K562 (cell line): Measurements from ENCODE around the gene DHPS. TPM values are rescaled to one million over a fixed set of nuclear protein-coding genes. Genes with fewer than 3 reads are reported as not detected.

Experiments
- ATAC-seq: fragments of 200-7000 bp; cut with Tn5 transposase; 3 replicates; pipeline ENCODE4 v1.9.1; 2020; ENCODE audit warnings: moderate library complexity
- BruUV-seq: library from RNA; stranded (reverse); fragments of 400-500 nt; replicated peaks from 2 replicates; lab custom pipeline; 2021; lab: Mats Ljungman, UMichigan
- CTCF ChIA-PET: fragments of 300-600 bp; formaldehyde crosslinking; extraction: SDS; loops from one replicate; lab custom pipeline; 2021; ENCODE audit warnings: low intra/inter-chr PET ratio; lab: Yijun Ruan, JAX
- POLR2A ChIA-PET: fragments of 300-600, 350-650 bp; sonication (Branson Sonifier 250); formaldehyde crosslinking; extraction: SDS; loops from one replicate; lab custom pipeline; 2021; ENCODE audit warnings: antibody characterized with exemption, inconsistent platforms; lab: Yijun Ruan, JAX
- DNase-seq, 4 experiments: peaks; one replicate each; pipeline versions ENCODE4 v3.0.0 to v3.0.0-alpha.2; 2011 to 2018; ENCODE audit warnings: low spot score in 3 of 4, mixed read lengths in 3 of 4; ENCODE audit errors: extremely low read depth in 1 of 4
- FAIRE-seq: peaks from 2 replicates; lab custom pipeline; 2011; peaks lifted over from hg19 to GRCh38; lab: Jason Lieb, UNC
- H2AFZ ChIP-seq: 2 replicates; pipeline ENCODE4 v1.6.0; 2011; ENCODE audit warnings: low read depth, low read length, control low read depth, inconsistent platforms
- H3K27ac ChIP-seq: fragments of 200-600 bp; 3 replicates; pipeline ENCODE4 v1.8.0; 2011; ENCODE audit warnings: low read depth, mild to moderate bottlenecking, control low read depth, inconsistent platforms, low read length, moderate library complexity, mixed read lengths; ENCODE audit errors: extremely low read depth
- H3K27me3 ChIP-seq, 2 experiments: fragments of 300-600 bp in 1 of 2; 2 replicates in 1 of 2; 3 replicates in 1 of 2; pipeline versions ENCODE4 v1.6.0 to v1.8.0; 2011; ENCODE audit warnings: inconsistent platforms in 2 of 2, low read length in 2 of 2, mild to moderate bottlenecking in 1 of 2, mixed read lengths in 1 of 2, moderate library complexity in 1 of 2; ENCODE audit not compliant: control insufficient read depth in 2 of 2, insufficient read depth in 2 of 2
- H3K36me3 ChIP-seq: fragments of 300-600 bp; 3 replicates; pipeline ENCODE4 v1.8.0; 2011; ENCODE audit warnings: mild to moderate bottlenecking, low read length, inconsistent platforms; ENCODE audit not compliant: control insufficient read depth, insufficient read depth
- H3K4me1 ChIP-seq, 2 experiments: fragments of 200-600 bp in 1 of 2; replicated peaks in 1 of 2; 2 replicates in 1 of 2; 3 replicates in 1 of 2; pipeline versions ENCODE4 v1.5.1 to v1.8.0; 2011; ENCODE audit warnings: inconsistent platforms in 2 of 2, low read length in 2 of 2, mild to moderate bottlenecking in 1 of 2, mixed read lengths in 1 of 2, moderate library complexity in 1 of 2; ENCODE audit not compliant: control insufficient read depth in 2 of 2, insufficient read depth in 2 of 2
- H3K4me2 ChIP-seq: 2 replicates; pipeline ENCODE4 v1.6.1; 2011; ENCODE audit warnings: low read length, control low read depth, inconsistent platforms, mixed read lengths; ENCODE audit not compliant: insufficient read depth
- H3K4me3 ChIP-seq: fragments of 200-600 bp; sonication (generic), shearing (Covaris generic); 2 replicates; pipeline ENCODE4 v1.5.1; 2016; ENCODE audit warnings: control low read depth, inconsistent platforms
- H3K79me2 ChIP-seq: fragments of 200-600 bp; 3 replicates; pipeline ENCODE4 v1.8.0; 2011; ENCODE audit warnings: low read length, inconsistent platforms; ENCODE audit not compliant: control insufficient read depth, insufficient read depth
- H3K9ac ChIP-seq, 2 experiments: 2 replicates each; pipeline versions ENCODE4 v1.6.0 to v1.6.1; 2011; ENCODE audit warnings: low read depth in 2 of 2, low read length in 2 of 2, control low read depth in 1 of 2, inconsistent platforms in 1 of 2, mild to moderate bottlenecking in 1 of 2, mixed read lengths in 1 of 2; ENCODE audit not compliant: insufficient read depth in 1 of 2
- H3K9me1 ChIP-seq: one replicate; pipeline ENCODE4 v1.6.0; 2011; ENCODE audit warnings: inconsistent platforms, mild to moderate bottlenecking, low read length, moderate library complexity; ENCODE audit not compliant: control insufficient read depth, insufficient read depth
- H3K9me3 ChIP-seq: replicated peaks from 2 replicates; pipeline ENCODE4 v1.5.1; 2011; ENCODE audit warnings: low read depth, low read length, inconsistent platforms; ENCODE audit not compliant: control insufficient read depth, insufficient read depth
- H4K20me1 ChIP-seq: replicated peaks from 2 replicates; pipeline ENCODE4 v1.6.1; 2011; ENCODE audit warnings: low read length, inconsistent platforms, mixed read lengths; ENCODE audit not compliant: control insufficient read depth, insufficient read depth
- CCNT2 ChIP-seq: IDR thresholded peaks from 2 replicates; pipeline ENCODE4 v1.6.1; 2011; ENCODE audit warnings: borderline replicate concordance, low read depth, mild to moderate bottlenecking, moderate library complexity, mixed read lengths, low read length; ENCODE audit not compliant: insufficient read length; ENCODE audit errors: extremely low read depth
- COPS2 ChIP-seq: fragments of 450-650 bp; conservative IDR thresholded peaks from 2 replicates; pipeline ENCODE4 v1.6.1; 2016; ENCODE audit warnings: mild to moderate bottlenecking, moderate library complexity
- DDX20 ChIP-seq: fragments of 450-650 bp; IDR thresholded peaks from 2 replicates; pipeline ENCODE4 v1.6.1; 2016; ENCODE audit warnings: missing genetic modification characterization, low read depth, mild to moderate bottlenecking, missing compliant biosample characterization, moderate library complexity
- HDAC1 ChIP-seq, 2 experiments: fragments of 450-650 bp; IDR thresholded peaks; 2 replicates each; pipeline ENCODE4 v1.6.1; 2016 to 2017; ENCODE audit warnings: inconsistent platforms in 1 of 2, mild to moderate bottlenecking in 1 of 2, moderate library complexity in 1 of 2
- MTF1 ChIP-seq: fragments of 250-450 bp; sonication (Bioruptor Pico); IDR thresholded peaks from 2 replicates; pipeline ENCODE4 v1.9.0; 2021; ENCODE audit warnings: moderate library complexity, mild to moderate bottlenecking, inconsistent platforms, borderline replicate concordance
- NR2C2 ChIP-seq, 2 experiments: fragments of 200-800 bp in 1 of 2; sonication (Bioruptor generic) in 1 of 2; sonication (generic) in 1 of 2; formaldehyde crosslinking in 1 of 2; IDR thresholded peaks; 2 replicates each; pipeline versions ENCODE4 v1.6.1 to v1.8.0; 2016 to 2022; ENCODE audit warnings: mild to moderate bottlenecking in 1 of 2, missing compliant biosample characterization in 1 of 2, missing genetic modification characterization in 1 of 2, missing genetic modification reagents in 1 of 2
- WGBS: fragments of 100-300 bp; shearing (Covaris generic); methylation state at CpG from one replicate; pipeline ENCODE4 v1.1.6; 2016; ENCODE audit warnings: low coverage, mixed read lengths; ENCODE audit not compliant: insufficient coverage; ENCODE audit errors: missing lambda C conversion rate; 5-methylcytosine and 5-hydroxymethylcytosine counted together
- in situ Hi-C: fragments of 300-500 bp; cut with MboI; formaldehyde crosslinking; loops from 4 replicates; pipeline ENCODE4 v1.15.0; 2018; ENCODE audit warnings: inconsistent platforms, mixed read lengths
- intact Hi-C: fragments of 100-400 bp; cut with micrococcal nuclease; formaldehyde crosslinking; loops from 2 replicates; pipeline ENCODE4 v1.14.2; 2022
- polyA plus RNA-seq, 8 experiments: library from polyadenylated mRNA; depleted of rRNA in 4 of 8; stranded (reverse) in 5 of 8; unstranded in 3 of 8; fragments of >200 nt; fragmentation: Nextera tagmentation in 2 of 8; fragmentation: Illumina TruSeq in 1 of 8; extraction: Ambion mirVana in 2 of 8; extraction: Trizol in 1 of 8; gene quantifications; 2 replicates each; pipeline versions ENCODE4 v1.2.1 to v1.2.3, GENCODE V29; 2011 to 2014; ENCODE audit warnings: inconsistent platforms in 1 of 8, missing spikeins in 1 of 8
- total RNA-seq, 7 experiments: library from RNA; depleted of rRNA in 6 of 7; stranded (reverse); fragments of >200 nt in 6 of 7; fragmentation: Illumina TruSeq in 2 of 7; extraction: Trizol in 2 of 7; gene quantifications; 2 replicates each; pipeline versions ENCODE4 v1.2.1 to v1.2.3, GENCODE V29; 2011 to 2021; ENCODE audit warnings: low replicate concordance in 1 of 7
- TF ChIP-seq, protein P1 (sequence below): sonication (generic); formaldehyde crosslinking; IDR thresholded peaks from 2 replicates; pipeline ENCODE4 v1.8.1; 2023; ENCODE audit warnings: mild to moderate bottlenecking, missing genetic modification reagents
- TF ChIP-seq, protein P2 (sequence below): sonication (generic); formaldehyde crosslinking; IDR thresholded peaks from 2 replicates; pipeline ENCODE4 v1.8.0; 2022; ENCODE audit warnings: mild to moderate bottlenecking, low read depth, missing genetic modification reagents
- TF ChIP-seq, protein P3 (sequence below): IDR thresholded peaks from 3 replicates; pipeline ENCODE4 v1.6.1; 2011; ENCODE audit warnings: borderline replicate concordance, mild to moderate bottlenecking, moderate library complexity; ENCODE audit not compliant: insufficient read length; ENCODE audit errors: extremely low read depth

The DHPS gene
- total and polyA plus RNA-seq, 9 of the 15 experiments (the other 6 are each of a cell fraction or from before 2014, with no cell fraction given) = 47.1 to 110 (median 79.9) TPM

- TF ChIP-seq, protein P1, sequence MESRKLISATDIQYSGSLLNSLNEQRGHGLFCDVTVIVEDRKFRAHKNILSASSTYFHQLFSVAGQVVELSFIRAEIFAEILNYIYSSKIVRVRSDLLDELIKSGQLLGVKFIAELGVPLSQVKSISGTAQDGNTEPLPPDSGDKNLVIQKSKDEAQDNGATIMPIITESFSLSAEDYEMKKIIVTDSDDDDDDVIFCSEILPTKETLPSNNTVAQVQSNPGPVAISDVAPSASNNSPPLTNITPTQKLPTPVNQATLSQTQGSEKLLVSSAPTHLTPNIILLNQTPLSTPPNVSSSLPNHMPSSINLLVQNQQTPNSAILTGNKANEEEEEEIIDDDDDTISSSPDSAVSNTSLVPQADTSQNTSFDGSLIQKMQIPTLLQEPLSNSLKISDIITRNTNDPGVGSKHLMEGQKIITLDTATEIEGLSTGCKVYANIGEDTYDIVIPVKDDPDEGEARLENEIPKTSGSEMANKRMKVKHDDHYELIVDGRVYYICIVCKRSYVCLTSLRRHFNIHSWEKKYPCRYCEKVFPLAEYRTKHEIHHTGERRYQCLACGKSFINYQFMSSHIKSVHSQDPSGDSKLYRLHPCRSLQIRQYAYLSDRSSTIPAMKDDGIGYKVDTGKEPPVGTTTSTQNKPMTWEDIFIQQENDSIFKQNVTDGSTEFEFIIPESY (CRISPR knock-in tag) = no peak
- TF ChIP-seq NR2C2 (CRISPR knock-in tag; IDR thresholded peaks at IDR 0.05) = no peak
- TF ChIP-seq NR2C2 (tag; IDR thresholded peaks at IDR 0.05) = no peak
Observed at GRCh38 chr19:12649941-12650340, 31.7 kb downstream of the DHPS start (continued).

DNA sequence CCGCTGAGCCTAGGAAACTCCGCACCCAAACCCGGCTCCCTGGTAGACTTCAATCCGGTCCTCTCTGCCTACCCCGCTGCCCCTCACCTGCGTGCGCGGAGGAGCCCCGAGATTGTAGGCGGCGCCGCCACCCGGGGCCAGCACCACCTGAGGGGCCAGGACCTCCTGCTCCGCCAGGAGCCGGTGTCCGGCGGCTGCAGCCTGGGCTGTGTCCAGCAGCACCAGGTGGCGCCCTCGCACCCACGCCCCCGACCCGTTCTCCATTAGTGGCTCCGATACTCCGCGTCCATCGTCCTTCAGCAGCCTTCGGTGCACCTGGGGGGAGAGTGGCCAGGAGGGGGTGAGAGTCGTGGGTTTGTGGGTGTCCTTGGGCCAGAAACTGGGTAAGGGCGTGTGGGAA is 33.6 kb downstream of the DHPS start:
- 53% methylated on average over 17 of the region's 29 CpGs for WGBS
- peaks cover 4 to 27% of the 10 kb centered on the region in 2 experiments; a peak in 4 of 5 replicates for H3K4me1 ChIP-seq
- BruUV-seq = no TSS peak
- H3K27me3 ChIP-seq = no peaks in the 10 kb centered on the region
- H4K20me1 ChIP-seq = no peaks in the 10 kb centered on the region
- in situ Hi-C loops (no loop called here), intact Hi-C loops (no loop called here)
- no peaks in the 10 kb centered on the region for H3K9me1 ChIP-seq
- no peak overlapping the region; the same call in 2 of the 3 replicates for H3K27ac ChIP-seq
- peak overlapping the region; percentile 66 for H2AFZ ChIP-seq
- POLR2A ChIA-PET = no interaction called here
- FAIRE-seq (no peak), ATAC-seq (peak; percentile 80), DNase-seq (peak; percentile 53 to 55 (median 54))
- H3K79me2 ChIP-seq = no peaks in the 10 kb centered on the region
- no peaks in the 10 kb centered on the region; the same call in 2 of the 3 replicates for H3K36me3 ChIP-seq
- CTCF ChIA-PET = no interaction called here
- H3K4me3 ChIP-seq = peak overlapping the region; percentile 48
- H3K9ac ChIP-seq = peak overlapping the region in 1 of 2 experiments; percentile 41; a peak in 2 of 4 replicates
- H3K9me3 ChIP-seq = no peaks in the 10 kb centered on the region
- peak overlapping the region; percentile 71 for H3K4me2 ChIP-seq
- no peak for TF ChIP-seq DDX20 (tag)
- TF ChIP-seq CCNT2 = peak; percentile 29
- TF ChIP-seq COPS2 = no peak
- no peak for TF ChIP-seq HDAC1 (IDR thresholded peaks at IDR 0.05)
- TF ChIP-seq, protein P2, sequence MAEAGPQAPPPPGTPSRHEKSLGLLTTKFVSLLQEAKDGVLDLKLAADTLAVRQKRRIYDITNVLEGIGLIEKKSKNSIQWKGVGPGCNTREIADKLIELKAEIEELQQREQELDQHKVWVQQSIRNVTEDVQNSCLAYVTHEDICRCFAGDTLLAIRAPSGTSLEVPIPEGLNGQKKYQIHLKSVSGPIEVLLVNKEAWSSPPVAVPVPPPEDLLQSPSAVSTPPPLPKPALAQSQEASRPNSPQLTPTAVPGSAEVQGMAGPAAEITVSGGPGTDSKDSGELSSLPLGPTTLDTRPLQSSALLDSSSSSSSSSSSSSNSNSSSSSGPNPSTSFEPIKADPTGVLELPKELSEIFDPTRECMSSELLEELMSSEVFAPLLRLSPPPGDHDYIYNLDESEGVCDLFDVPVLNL (CRISPR knock-in tag) = no peak
- TF ChIP-seq, protein P3, sequence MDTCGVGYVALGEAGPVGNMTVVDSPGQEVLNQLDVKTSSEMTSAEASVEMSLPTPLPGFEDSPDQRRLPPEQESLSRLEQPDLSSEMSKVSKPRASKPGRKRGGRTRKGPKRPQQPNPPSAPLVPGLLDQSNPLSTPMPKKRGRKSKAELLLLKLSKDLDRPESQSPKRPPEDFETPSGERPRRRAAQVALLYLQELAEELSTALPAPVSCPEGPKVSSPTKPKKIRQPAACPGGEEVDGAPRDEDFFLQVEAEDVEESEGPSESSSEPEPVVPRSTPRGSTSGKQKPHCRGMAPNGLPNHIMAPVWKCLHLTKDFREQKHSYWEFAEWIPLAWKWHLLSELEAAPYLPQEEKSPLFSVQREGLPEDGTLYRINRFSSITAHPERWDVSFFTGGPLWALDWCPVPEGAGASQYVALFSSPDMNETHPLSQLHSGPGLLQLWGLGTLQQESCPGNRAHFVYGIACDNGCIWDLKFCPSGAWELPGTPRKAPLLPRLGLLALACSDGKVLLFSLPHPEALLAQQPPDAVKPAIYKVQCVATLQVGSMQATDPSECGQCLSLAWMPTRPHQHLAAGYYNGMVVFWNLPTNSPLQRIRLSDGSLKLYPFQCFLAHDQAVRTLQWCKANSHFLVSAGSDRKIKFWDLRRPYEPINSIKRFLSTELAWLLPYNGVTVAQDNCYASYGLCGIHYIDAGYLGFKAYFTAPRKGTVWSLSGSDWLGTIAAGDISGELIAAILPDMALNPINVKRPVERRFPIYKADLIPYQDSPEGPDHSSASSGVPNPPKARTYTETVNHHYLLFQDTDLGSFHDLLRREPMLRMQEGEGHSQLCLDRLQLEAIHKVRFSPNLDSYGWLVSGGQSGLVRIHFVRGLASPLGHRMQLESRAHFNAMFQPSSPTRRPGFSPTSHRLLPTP = no peak
- no peak for TF ChIP-seq MTF1
- TF ChIP-seq, protein P1 (CRISPR knock-in tag) = peak; percentile 78; the same call in 1 of the 2 replicates
